HL-60/S4 treated with retinoic acid at 250 ng/mL for 4 days and 3 days (cell line): Measurements from ENCODE around the gene PRODH.
"Not testable (repeated sequence)": the region's sequence is repeated elsewhere in the genome, so short reads cannot be mapped to it uniquely, and the experiment has no call there.

ENCODE experiments used
- in situ Hi-C: fragments of 300-500 bp; cut with MboI; formaldehyde crosslinking; loops from 2 replicates; pipeline ENCODE4 v1.7.0; 2022; ENCODE audit warnings: low sequenced_read_pairs

Gene PRODH

GRCh38 chr22:18969158-18969942 is 33.3 kb upstream of the PRODH start:
- in situ Hi-C loops: not testable (repeated sequence)

GRCh38 chr22:18968011-18968749 is 32.1 kb upstream of the PRODH start:
- in situ Hi-C loops: no loop called here

- in situ Hi-C loops: not testable (repeated sequence)
These were observed 31.4 kb upstream of the PRODH start for GRCh38 chr22:18967391-18968010.

GRCh38 chr22:18966748-18967147 is 30.7 kb upstream of the PRODH start:
- in situ Hi-C loops: no loop called here

- in situ Hi-C loops: no loop called here
These were observed 29.7 kb upstream of the PRODH start for GRCh38 chr22:18965526-18966421.

- in situ Hi-C loops: not testable (repeated sequence)
These were observed 28.6 kb upstream of the PRODH start for GRCh38 chr22:18964501-18965265.

- in situ Hi-C loops: not testable (repeated sequence)
These were observed 28.0 kb upstream of the PRODH start for GRCh38 chr22:18964051-18964450.

- in situ Hi-C loops: no loop called here
These were observed 26.2 kb upstream of the PRODH start for GRCh38 chr22:18962308-18962635.

GRCh38 chr22:18961632-18962307 is 25.7 kb upstream of the PRODH start:
- in situ Hi-C loops: not testable (repeated sequence)

- in situ Hi-C loops: not testable (repeated sequence)
These were observed 25.1 kb upstream of the PRODH start for GRCh38 chr22:18961201-18961600.

GRCh38 chr22:18960166-18960820 is 24.2 kb upstream of the PRODH start:
- in situ Hi-C loops: not testable (repeated sequence)

GRCh38 chr22:18959741-18960140 is 23.6 kb upstream of the PRODH start:
- in situ Hi-C loops: not testable (repeated sequence)

- in situ Hi-C loops: not testable (repeated sequence)
These were observed 23.2 kb upstream of the PRODH start for GRCh38 chr22:18959266-18959665.

- in situ Hi-C loops: not testable (repeated sequence)
These were observed 22.6 kb upstream of the PRODH start for GRCh38 chr22:18958738-18959137.

- in situ Hi-C loops: not testable (repeated sequence)
These were observed 22.2 kb upstream of the PRODH start for GRCh38 chr22:18958321-18958705.

- in situ Hi-C loops: not testable (repeated sequence)
These were observed 21.7 kb upstream of the PRODH start for GRCh38 chr22:18957621-18958320.

- in situ Hi-C loops: not testable (repeated sequence)
These were observed 20.9 kb upstream of the PRODH start for GRCh38 chr22:18956956-18957355.

- in situ Hi-C loops: not testable (repeated sequence)
These were observed 20.2 kb upstream of the PRODH start for GRCh38 chr22:18956121-18956895.
